ENCODE data around the gene CEBPB.

Gene CEBPB

DNA sequence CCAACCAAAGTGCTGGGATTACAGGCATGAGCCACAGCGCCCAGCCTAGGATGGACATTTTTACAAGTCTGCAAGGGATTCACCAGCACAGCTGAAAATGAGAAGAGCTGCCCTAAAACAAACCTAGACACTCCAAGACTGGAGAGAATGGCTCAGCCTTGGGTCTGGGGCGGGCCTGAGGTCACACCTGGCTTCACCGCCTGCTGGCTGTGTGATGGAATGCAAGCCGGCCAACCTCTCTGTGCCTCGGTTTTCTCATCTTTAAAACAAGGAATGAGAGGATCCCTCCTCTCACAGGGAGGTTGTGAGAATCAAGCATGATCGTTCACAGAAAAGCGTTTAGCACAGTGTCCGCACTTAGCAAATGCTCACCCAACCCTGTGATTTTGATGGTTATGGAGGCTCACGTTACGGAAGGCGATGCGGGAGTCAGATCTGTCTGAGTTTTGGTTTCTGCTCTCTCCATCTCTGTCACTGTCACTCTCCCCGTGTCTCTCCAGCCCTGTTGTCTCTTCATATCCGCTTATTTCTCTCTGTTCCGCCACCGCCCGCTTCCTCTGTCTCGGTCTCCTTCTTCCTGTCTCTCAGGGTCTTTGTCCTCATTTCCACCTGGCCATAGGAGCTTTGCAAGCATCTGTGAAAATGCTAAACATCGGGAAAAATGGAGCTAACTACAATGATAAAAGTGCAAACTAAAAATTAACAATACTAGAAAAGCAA lies 47.6 kb downstream of the CEBPB start:
- TF ChIP-seq CREB1 (IDR thresholded peaks at IDR 0.05; ENCODE audit: low read depth) (no peak), CEBPB (IDR thresholded peaks at IDR 0.05) (no peak), NFIC (IDR thresholded peaks at IDR 0.05) (no peak), ZBTB7A (IDR thresholded peaks at IDR 0.05; ENCODE audit: low read depth) (no peak), EGR1 (IDR thresholded peaks at IDR 0.05) (no peak), FOXM1 (IDR thresholded peaks at IDR 0.05; ENCODE audit: borderline replicate concordance, low read depth) (no peak), TEAD4 (IDR thresholded peaks at IDR 0.05) (no peak), RAD21 (IDR thresholded peaks at IDR 0.05; ENCODE audit: low read depth) (no peak), TCF12 (IDR thresholded peaks at IDR 0.05; ENCODE audit: low read depth) (no peak), YY1 (IDR thresholded peaks at IDR 0.05; ENCODE audit: low read depth) (no peak), EP300 (IDR thresholded peaks at IDR 0.05; ENCODE audit: borderline replicate concordance) (no peak), TAF1 (IDR thresholded peaks at IDR 0.05; ENCODE audit: low read depth) (no peak)
- TF ChIP-seq, protein P1, sequence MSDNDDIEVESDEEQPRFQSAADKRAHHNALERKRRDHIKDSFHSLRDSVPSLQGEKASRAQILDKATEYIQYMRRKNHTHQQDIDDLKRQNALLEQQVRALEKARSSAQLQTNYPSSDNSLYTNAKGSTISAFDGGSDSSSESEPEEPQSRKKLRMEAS (IDR thresholded peaks at IDR 0.05): no peak
- TF ChIP-seq, protein P2, sequence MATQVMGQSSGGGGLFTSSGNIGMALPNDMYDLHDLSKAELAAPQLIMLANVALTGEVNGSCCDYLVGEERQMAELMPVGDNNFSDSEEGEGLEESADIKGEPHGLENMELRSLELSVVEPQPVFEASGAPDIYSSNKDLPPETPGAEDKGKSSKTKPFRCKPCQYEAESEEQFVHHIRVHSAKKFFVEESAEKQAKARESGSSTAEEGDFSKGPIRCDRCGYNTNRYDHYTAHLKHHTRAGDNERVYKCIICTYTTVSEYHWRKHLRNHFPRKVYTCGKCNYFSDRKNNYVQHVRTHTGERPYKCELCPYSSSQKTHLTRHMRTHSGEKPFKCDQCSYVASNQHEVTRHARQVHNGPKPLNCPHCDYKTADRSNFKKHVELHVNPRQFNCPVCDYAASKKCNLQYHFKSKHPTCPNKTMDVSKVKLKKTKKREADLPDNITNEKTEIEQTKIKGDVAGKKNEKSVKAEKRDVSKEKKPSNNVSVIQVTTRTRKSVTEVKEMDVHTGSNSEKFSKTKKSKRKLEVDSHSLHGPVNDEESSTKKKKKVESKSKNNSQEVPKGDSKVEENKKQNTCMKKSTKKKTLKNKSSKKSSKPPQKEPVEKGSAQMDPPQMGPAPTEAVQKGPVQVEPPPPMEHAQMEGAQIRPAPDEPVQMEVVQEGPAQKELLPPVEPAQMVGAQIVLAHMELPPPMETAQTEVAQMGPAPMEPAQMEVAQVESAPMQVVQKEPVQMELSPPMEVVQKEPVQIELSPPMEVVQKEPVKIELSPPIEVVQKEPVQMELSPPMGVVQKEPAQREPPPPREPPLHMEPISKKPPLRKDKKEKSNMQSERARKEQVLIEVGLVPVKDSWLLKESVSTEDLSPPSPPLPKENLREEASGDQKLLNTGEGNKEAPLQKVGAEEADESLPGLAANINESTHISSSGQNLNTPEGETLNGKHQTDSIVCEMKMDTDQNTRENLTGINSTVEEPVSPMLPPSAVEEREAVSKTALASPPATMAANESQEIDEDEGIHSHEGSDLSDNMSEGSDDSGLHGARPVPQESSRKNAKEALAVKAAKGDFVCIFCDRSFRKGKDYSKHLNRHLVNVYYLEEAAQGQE (IDR thresholded peaks at IDR 0.05; ENCODE audit: low read depth): no peak
- TF ChIP-seq, protein P3, sequence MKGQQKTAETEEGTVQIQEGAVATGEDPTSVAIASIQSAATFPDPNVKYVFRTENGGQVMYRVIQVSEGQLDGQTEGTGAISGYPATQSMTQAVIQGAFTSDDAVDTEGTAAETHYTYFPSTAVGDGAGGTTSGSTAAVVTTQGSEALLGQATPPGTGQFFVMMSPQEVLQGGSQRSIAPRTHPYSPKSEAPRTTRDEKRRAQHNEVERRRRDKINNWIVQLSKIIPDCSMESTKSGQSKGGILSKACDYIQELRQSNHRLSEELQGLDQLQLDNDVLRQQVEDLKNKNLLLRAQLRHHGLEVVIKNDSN (IDR thresholded peaks at IDR 0.05): no peak

DNA sequence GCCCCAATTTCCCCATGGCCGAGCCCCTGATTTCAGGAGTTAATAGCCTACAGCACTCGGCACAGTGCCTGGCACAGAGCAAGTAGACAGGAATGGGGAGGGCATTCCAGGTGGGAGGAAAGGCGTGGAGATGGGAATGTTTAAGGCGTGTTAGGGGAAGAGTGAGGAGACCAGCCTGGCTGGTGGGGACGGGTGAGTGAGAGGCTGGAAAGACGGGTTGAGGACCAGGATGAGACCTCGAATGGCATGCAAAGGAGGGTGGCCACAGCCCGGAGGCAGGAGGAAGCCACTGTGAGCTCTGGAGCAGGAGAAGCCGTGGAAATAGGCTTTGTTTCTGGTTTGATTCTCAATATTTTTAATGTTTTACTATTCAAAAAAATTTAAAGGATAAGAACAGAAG lies 49.5 kb downstream of the CEBPB start:
- TF ChIP-seq FOXM1 (IDR thresholded peaks at IDR 0.05; ENCODE audit: borderline replicate concordance, low read depth) (no peak), EGR1 (IDR thresholded peaks at IDR 0.05) (no peak), EP300 (IDR thresholded peaks at IDR 0.05; ENCODE audit: borderline replicate concordance) (peak; percentile 11; the same call in 1 of the 2 replicates), TEAD4 (IDR thresholded peaks at IDR 0.05) (peak; percentile 47; the same call in 1 of the 2 replicates)

DNA sequence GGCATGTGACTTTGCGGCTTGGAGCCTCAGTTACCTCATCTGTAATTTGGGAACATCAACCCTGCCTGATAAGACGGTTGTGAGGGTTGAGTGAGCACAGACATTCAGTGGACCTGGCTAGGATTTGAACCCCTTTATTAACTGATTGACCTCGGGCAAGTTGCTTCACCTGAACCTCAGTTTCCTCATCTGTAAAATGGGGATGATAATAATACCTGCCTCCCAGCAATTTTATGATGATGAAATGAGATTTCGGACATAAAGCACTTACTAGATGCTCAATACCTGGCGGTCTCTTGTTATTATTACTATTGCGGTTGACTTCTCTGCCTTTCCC lies 51.5 kb downstream of the CEBPB start:
- TF ChIP-seq, protein P1 (IDR thresholded peaks at IDR 0.05): no peak
- TF ChIP-seq YY1 (IDR thresholded peaks at IDR 0.05; ENCODE audit: low read depth) (no peak), TAF1 (IDR thresholded peaks at IDR 0.05; ENCODE audit: low read depth) (no peak), CREB1 (IDR thresholded peaks at IDR 0.05; ENCODE audit: low read depth) (no peak), NFIC (IDR thresholded peaks at IDR 0.05) (no peak), TEAD4 (IDR thresholded peaks at IDR 0.05) (no peak)
- TF ChIP-seq, protein P2 (IDR thresholded peaks at IDR 0.05; ENCODE audit: low read depth): no peak
- TF ChIP-seq, protein P3 (IDR thresholded peaks at IDR 0.05): no peak

Data from Ishikawa (cell line).